GM23338 (cell line): ENCODE data around the gene ZNF536.

Experiments
- CREB1 ChIP-seq: fragments of 250-450 bp; sonication (Bioruptor Pico); IDR thresholded peaks from 2 replicates; pipeline ENCODE4 v1.5.0; 2020; ENCODE audit warnings: low read depth, mild to moderate bottlenecking, moderate library complexity
- EZH2 ChIP-seq: fragments of 200-600 bp; sonication (generic); IDR thresholded peaks from one replicate; pipeline ENCODE4 v1.8.0; 2017; ENCODE audit warnings: antibody characterized with exemption, mild to moderate bottlenecking, low read depth; ENCODE audit not compliant: unreplicated experiment
- EZH2phosphoT487 ChIP-seq: fragments of 200-600 bp; sonication (generic); IDR thresholded peaks from one replicate; pipeline ENCODE4 v1.8.1; 2018; ENCODE audit warnings: antibody characterized with exemption; ENCODE audit not compliant: unreplicated experiment
- JUNB ChIP-seq: IDR thresholded peaks from one replicate; pipeline ENCODE4 v1.6.1; 2016; ENCODE audit warnings: antibody characterized with exemption; ENCODE audit not compliant: unreplicated experiment
- NANOG ChIP-seq: IDR thresholded peaks from 2 replicates; pipeline ENCODE4 v1.6.1; 2016; ENCODE audit warnings: antibody characterized with exemption, borderline replicate concordance
- POLR2AphosphoS5 ChIP-seq: IDR thresholded peaks from 2 replicates; pipeline ENCODE4 v1.6.1; 2016; ENCODE audit warnings: antibody characterized with exemption, low read depth
- REST ChIP-seq: IDR thresholded peaks from one replicate; pipeline ENCODE4 v1.6.1; 2018; ENCODE audit warnings: antibody characterized with exemption; ENCODE audit not compliant: unreplicated experiment
- STAT1 ChIP-seq: IDR thresholded peaks from one replicate; pipeline ENCODE4 v1.6.1; 2016; ENCODE audit warnings: antibody characterized with exemption; ENCODE audit not compliant: unreplicated experiment
- ZNF114 ChIP-seq: fragments of 250-450 bp; sonication (Bioruptor Pico); IDR thresholded peaks from 2 replicates; pipeline ENCODE4 v1.5.0; 2020; ENCODE audit warnings: mild to moderate bottlenecking, moderate library complexity
- ZNF331 ChIP-seq: fragments of 250-450 bp; sonication (Bioruptor Pico); IDR thresholded peaks from 2 replicates; pipeline ENCODE4 v1.5.0; 2020; ENCODE audit warnings: low read depth, mild to moderate bottlenecking, moderate library complexity
- ZNF462 ChIP-seq: fragments of 250-450 bp; sonication (Bioruptor Pico); IDR thresholded peaks from 2 replicates; pipeline ENCODE4 v1.5.0; 2020; ENCODE audit warnings: mild to moderate bottlenecking, moderate library complexity
- TF ChIP-seq, protein P1 (sequence below), 2 experiments: fragments of 200-600 bp in 1 of 2; sonication (generic) in 1 of 2; conservative IDR thresholded peaks; 2 replicates each; pipeline versions ENCODE4 v1.5.1 to v1.6.1; 2016 to 2017; ENCODE audit warnings: antibody characterized with exemption in 2 of 2, low read depth in 2 of 2, mild to moderate bottlenecking in 2 of 2, moderate library complexity in 1 of 2
- TF ChIP-seq, protein P2 (sequence below): IDR thresholded peaks from 2 replicates; pipeline ENCODE4 v1.6.1; 2016; ENCODE audit warnings: antibody characterized with exemption

DNA sequence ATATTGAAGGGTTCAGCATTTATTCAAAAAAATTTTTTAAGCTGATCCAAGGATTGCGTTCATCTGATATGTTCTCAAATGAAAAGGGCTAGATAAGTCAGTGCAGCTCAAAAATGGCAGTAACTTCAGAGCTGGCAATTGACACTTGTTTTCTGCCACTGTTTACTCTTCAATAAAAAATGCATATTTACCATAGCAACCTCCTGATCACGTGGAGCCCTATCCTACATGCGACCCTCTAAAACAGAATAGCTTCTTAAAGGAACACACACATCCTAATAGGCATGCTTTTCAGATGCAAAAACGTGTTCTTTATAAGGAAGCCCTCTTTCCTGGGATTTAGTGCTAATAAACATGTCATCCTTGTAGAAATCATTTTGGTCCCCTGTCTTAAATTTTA lies 150.2 kb downstream of the ZNF536 start:
- TF ChIP-seq, protein P1, sequence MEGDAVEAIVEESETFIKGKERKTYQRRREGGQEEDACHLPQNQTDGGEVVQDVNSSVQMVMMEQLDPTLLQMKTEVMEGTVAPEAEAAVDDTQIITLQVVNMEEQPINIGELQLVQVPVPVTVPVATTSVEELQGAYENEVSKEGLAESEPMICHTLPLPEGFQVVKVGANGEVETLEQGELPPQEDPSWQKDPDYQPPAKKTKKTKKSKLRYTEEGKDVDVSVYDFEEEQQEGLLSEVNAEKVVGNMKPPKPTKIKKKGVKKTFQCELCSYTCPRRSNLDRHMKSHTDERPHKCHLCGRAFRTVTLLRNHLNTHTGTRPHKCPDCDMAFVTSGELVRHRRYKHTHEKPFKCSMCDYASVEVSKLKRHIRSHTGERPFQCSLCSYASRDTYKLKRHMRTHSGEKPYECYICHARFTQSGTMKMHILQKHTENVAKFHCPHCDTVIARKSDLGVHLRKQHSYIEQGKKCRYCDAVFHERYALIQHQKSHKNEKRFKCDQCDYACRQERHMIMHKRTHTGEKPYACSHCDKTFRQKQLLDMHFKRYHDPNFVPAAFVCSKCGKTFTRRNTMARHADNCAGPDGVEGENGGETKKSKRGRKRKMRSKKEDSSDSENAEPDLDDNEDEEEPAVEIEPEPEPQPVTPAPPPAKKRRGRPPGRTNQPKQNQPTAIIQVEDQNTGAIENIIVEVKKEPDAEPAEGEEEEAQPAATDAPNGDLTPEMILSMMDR (conservative IDR thresholded peaks at IDR 0.05; ENCODE audit: low read depth in 2 of 2), result no peak
- no peak for TF ChIP-seq NANOG
- TF ChIP-seq POLR2AphosphoS5, result no peak
- no peak for TF ChIP-seq EZH2
- TF ChIP-seq, protein P2, sequence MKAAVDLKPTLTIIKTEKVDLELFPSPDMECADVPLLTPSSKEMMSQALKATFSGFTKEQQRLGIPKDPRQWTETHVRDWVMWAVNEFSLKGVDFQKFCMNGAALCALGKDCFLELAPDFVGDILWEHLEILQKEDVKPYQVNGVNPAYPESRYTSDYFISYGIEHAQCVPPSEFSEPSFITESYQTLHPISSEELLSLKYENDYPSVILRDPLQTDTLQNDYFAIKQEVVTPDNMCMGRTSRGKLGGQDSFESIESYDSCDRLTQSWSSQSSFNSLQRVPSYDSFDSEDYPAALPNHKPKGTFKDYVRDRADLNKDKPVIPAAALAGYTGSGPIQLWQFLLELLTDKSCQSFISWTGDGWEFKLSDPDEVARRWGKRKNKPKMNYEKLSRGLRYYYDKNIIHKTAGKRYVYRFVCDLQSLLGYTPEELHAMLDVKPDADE, result no peak
- TF ChIP-seq ZNF462 (CRISPR knock-in tag), result no peak
- TF ChIP-seq JUNB, result no peak
- TF ChIP-seq CREB1, result no peak
- TF ChIP-seq EZH2phosphoT487, result no peak
- no peak for TF ChIP-seq REST
- no peak for TF ChIP-seq ZNF114 (CRISPR knock-in tag)
- TF ChIP-seq ZNF331, result no peak
- TF ChIP-seq STAT1, result no peak
